SIG-M5 (cell line): ENCODE results near the gene PARD3B.

Source experiments
- DNase-seq: peaks from one replicate; lab custom pipeline; 2025; lab: John Stamatoyannopoulos, UW

Gene PARD3B

DNA sequence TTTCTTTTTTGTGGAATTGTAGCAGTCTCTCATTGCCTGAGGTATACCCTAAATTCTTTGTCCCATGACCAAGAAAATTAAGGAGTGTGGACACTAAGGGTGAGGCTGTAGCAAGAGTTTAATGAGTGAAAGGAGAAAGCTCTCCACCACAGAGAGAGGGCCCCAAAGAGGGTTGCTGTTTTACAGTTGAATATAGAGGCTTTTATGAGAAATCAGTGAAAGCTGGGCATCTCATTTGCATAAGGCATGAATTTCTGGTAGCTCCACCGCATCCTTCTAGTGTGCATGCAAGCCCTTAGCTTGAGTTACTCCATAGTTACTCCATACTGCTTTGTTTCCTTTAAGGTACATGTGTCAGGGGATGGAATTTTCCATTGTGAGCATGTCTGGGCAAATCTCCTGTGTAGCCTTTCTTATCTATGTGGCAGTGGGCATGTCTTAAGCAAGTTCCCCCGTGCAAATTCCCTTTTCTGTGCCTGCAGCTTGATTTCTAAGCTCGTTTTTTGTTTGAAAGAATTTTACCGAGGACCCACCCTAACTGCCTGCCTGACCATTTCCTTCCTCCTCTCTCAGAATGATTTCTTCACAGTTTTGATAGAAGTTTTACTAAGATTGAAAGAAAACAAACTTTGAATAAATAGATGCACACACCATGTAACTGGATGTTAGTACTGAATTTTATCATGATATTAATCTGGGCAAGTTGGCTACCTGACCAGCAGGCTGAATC lies 218.9 kb downstream of the PARD3B start:
- no peak for DNase-seq

DNA sequence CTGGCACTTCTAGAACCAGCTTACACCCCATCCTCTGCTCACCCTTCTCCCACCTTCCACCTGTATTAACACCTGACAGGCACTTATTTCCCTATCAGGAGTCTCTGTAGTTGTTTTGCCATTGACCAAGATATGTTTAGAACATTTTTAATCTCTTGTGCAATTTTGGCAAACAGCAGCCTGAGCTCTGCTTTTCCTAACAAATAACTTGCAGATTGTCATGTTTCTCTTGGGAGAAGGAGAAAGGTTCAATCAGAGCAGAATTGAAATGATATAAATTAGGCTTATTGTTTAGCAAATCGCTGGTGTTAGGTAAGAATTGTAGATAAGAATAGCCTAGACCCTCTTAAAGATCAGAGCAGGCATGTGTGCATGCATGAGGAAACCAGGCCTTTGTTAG lies 225.5 kb downstream of the PARD3B start:
- DNase-seq: no peak

GRCh38 chr2:204771721-204772120 lies 226.4 kb downstream of the PARD3B start:
- no peak for DNase-seq

- no peak for DNase-seq
Measured at GRCh38 chr2:204772546-204772945, 227.3 kb downstream of the PARD3B start.

DNA sequence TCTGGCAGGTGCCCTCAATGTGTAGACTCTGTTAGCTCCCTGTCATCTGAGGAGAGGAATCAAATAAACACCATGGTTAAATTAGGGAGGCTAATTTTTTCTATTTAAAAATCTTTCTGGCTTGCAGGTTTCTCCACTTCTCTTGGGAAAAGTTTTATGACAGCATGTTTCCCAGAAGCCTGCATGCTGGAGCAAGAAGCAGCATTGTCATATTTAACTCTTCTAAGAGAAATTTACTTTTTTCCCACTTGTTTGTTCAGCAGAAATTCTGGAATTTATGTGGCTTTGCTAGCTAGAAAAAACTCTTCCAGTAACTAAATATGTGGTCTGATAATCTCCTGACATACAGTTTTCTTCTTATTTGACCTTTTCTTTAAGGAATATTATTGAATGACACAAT lies 230.5 kb downstream of the PARD3B start:
- DNase-seq: no peak

- DNase-seq: no peak
Measured at GRCh38 chr2:204776781-204777559, 231.7 kb downstream of the PARD3B start.

- DNase-seq: no peak
Measured at GRCh38 chr2:204779771-204780170, 234.5 kb downstream of the PARD3B start.

DNA sequence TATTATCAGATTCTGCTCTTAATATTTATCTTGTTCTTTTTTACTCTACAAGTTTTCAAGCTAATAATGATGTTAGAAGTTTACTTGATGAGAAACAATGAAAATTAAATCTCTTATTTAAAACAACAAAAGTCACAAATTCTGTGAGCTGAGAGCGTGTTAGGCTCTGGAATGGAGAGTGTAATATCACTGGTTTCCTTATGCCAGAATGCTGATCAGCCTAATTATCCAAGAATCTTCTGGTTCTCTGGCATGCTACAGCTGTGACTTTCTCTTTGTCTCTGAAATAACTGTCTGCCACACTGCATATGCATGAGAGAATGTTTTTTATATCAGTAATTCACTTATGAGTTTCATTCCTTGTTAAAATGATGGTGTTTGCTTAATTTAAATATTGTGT lies 236.7 kb downstream of the PARD3B start:
- DNase-seq: no peak

- DNase-seq: no peak
Measured at GRCh38 chr2:204790076-204790475, 244.8 kb downstream of the PARD3B start.

GRCh38 chr2:204791230-204791629 lies 246.0 kb downstream of the PARD3B start:
- no peak for DNase-seq

DNA sequence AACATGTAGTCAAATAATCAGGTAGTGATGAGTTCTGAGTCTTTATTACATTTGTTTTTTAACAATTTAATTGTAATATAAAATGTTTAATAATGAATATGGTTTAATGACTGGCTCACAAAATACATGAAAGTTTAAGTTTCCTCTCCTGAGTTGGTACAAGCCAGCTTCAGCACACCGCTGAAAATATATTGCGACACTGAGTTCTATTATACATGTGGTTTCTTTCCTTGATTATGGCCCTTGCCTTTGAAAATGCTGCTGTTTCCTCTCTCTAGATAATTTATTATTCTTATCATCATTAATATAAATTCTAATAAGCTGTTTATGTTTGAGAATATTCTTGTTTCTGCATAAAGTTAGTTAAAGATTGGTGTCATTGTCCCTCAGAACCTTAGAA lies 249.3 kb downstream of the PARD3B start:
- no peak for DNase-seq

DNA sequence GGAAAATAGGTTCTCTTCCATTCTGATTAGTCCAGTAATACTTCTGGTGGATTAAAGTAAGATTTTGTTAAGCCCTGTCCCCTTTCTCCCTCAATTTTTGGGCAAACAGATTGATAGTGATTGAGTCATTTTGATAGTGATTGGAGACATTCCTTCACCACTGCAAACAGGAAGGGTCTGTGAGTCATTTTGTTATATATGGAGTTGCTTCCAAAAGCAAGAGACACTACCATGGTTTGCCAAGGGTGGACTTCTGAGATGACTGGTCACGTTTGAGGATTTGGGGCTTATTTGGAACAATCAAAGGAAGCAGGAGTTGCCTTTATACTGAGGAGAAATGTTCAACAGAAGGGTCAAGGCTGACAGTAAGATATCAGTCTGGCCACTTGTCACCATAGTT lies 249.9 kb downstream of the PARD3B start:
- no peak for DNase-seq

DNA sequence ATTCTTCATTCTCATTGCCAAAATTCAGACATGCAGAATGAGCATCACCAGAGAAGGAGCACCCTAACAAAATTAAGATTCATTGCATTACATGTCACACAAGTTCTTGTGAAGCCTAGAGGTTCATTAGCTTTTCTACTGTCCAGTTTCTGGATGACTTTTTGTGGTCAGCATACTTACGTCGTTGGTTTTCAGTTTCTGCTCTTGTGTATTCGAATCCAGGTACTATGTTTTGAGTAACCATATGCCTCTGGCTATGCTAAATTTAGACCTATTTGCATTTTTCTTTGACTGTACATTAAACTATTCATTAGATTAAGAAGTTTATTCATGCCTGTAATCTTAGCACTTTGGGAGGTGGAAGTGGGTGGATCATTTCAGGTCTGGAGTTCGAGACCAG lies 251.3 kb downstream of the PARD3B start:
- no peak for DNase-seq

DNA sequence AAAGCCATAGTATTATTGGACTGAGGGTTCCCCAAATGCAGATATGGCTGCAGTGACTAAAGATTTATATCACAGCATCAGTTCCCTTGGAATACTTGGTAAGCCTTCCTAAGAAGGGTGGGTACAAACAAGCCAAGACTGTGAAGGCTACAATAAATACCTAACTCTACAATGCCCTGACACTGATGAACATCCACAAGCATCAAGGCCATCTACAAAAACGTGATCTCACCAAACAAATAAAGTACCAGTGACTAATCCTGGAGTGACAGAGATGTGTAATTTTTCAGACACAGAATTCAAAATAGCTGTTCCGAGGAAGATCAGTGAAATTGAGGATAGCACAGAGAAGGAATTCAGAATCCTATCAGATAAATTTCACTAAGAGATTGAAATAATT lies 254.5 kb downstream of the PARD3B start:
- DNase-seq: no peak

DNA sequence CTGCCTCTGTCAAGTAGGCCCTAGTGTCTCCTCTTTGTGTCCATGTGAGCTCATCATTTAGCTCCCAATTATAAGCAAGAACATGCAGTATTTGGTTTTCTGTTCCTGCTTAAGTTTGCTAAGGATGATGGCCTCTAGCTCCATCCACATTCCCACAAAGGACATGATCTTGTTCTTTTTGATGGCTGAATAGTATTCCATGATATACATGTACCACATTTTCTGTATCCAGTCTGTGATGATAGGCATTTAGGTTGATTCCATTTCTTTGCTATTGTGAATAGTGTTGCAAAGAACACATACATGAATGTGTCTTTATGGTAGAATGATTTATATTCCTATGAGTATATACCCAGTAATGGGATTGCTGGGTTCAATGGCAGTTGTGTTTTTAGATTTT lies 263.2 kb downstream of the PARD3B start:
- no peak for DNase-seq

DNA sequence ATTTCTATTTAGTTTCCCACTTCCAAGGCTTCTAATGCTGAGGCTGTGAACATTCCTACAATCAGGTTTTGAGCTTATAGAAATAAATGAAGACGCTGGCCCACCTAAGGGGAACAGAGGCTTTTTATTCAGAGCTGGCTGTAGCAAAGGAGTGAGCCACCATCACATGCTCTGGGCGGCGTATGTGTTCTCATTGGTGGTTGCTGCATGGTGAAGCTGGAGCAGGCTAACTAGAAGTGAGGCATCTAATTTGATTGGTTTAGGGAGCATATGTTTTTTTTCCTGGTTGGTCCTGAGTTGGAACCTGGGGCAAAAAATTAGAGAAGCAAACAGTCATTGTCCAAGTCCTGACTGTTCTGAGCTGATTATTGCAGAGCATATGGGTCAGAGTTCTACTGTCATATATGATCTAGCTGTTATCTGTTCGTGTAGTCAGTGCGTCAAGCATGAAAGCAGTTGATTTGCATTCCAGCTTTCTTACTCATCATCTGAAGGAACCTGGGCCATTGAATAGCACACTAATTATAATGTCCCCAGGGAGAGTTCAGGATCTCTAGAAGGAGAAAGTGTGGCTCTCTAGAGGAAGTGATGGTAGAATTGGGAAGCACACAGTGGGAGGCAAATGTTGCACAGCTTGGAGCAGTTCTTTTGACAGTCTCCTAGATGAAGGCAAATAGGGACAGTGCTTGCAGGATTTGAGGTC lies 279.6 kb downstream of the PARD3B start:
- no peak for DNase-seq

DNA sequence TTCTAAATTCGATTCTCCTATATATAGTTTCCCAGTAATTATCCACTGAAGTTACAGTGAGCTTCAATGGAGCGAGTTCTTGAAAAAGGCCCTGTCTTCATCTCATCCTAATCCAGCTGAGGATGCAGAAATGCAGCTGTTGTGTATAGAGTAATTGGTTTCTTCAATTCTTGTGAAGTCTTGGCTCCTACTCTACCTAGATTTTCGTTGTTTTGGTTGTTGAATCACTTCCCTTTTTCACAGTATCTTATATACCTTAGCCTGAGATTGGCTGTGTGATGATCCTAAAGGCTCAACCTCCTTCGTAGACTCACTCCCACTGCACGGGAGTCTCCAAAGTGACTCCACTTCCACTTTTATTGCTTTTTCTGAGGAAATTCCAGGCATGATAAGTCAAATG lies 280.4 kb downstream of the PARD3B start:
- no peak for DNase-seq

GRCh38 chr2:204827701-204828590 lies 282.7 kb downstream of the PARD3B start:
- DNase-seq: no peak

- no peak for DNase-seq
Measured at GRCh38 chr2:204834716-204835384, 289.6 kb downstream of the PARD3B start.

DNA sequence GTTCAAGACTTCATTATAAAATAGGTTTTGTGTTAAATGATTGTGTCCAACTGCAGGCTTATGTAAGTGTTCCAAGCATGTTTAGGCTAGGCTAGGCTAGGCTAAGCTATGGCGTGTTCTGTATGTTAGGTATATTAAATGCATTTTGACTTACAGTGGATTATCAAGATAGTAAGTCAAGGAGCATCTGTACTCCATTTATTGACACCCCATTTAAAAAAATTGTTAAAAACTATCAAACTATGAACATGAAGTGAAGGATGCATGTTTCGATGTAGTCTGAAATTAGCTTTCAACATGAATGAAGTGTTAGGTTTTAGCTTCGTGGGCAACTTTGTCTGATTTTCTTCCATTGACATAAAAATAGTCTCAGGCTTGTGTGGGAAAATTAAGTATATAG lies 290.5 kb downstream of the PARD3B start:
- DNase-seq: no peak

DNA sequence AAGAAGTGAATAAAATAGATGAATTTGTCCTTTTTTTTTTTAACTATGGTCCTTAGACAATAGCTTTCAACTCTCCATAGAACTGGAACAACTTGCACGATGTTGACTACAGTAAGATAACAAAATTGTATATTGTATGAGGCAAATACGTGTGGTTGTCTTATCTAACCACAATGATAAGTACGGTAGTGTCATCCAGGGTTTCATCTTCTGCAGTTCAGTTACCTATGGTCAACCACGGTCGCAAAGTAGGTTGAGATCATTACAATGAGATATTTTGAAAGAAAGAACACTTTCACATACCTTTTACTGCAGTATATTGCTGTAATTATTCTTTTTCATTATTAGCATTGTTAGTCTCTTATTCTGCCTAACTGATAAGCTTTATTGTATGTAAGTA lies 295.2 kb downstream of the PARD3B start:
- DNase-seq: no peak
